ENCODE data around the gene ALDH2. TPM values are rescaled to one million over a fixed set of nuclear protein-coding genes. Genes with fewer than 3 reads are reported as not detected.

Gene ALDH2
- total and polyA plus RNA-seq, 9 of the 15 experiments (the other 6 are each of a cell fraction or from before 2014, with no cell fraction given) = 1.9 to 22.5 (median 12.2) TPM

DNA sequence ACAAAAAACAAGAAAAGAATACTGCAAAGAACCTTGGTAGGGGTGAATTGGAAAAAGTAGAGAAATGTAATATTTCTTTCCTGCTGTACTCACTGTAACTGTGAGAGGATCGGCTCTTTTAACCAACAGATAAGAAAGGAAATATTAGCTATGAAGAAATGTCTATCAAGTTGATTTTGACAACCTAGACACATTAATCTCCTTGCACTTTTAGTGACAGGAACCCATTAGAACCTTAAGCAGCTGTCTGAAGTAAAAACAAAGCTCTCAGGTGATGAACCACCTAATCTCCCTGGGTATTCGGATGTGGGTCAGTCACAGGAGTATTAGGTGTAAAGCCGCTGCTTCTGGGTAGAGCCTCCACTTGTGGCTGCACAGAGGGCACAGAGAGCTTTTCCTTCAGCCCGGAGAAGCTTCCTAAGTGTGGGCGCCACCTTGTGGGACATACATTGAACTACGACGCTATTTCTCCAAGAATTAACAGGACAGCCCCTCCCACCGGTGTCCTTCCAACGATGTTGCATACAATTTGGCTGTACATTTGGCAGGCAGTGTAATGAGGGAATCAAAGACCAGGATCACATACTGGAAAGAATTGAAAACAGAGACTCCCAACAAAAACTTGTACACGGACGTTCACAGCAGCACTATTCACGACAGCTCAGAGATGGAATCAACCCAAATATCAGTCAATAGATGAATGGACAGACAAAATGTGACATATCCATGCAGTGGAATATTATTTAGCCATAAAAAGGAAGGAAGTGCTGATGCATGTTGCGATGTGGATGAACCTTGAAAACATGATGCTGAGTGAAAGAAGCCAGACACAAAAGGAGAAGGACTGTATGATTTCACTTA lies 46.4 kb downstream of the ALDH2 start (continued):
- TF ChIP-seq, protein P1, sequence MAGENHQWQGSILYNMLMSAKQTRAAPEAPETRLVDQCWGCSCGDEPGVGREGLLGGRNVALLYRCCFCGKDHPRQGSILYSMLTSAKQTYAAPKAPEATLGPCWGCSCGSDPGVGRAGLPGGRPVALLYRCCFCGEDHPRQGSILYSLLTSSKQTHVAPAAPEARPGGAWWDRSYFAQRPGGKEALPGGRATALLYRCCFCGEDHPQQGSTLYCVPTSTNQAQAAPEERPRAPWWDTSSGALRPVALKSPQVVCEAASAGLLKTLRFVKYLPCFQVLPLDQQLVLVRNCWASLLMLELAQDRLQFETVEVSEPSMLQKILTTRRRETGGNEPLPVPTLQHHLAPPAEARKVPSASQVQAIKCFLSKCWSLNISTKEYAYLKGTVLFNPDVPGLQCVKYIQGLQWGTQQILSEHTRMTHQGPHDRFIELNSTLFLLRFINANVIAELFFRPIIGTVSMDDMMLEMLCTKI (IDR thresholded peaks at IDR 0.05; ENCODE audit: partially characterized antibody) = no peak
- TF ChIP-seq SRF (CRISPR knock-in tag; IDR thresholded peaks at IDR 0.05) (no peak), ARID2 (IDR thresholded peaks at IDR 0.05) (peak; percentile 76; the same call in 1 of the 2 replicates), GTF2F1 (IDR thresholded peaks at IDR 0.05; ENCODE audit: low read depth, low read length) (no peak), ZNF197 (CRISPR knock-in tag; IDR thresholded peaks at IDR 0.05; ENCODE audit: low read depth) (no peak), HDAC1 (IDR thresholded peaks at IDR 0.05) (no peak), NR2C2 (CRISPR knock-in tag; IDR thresholded peaks at IDR 0.05) (no peak), NR2C2 (tag; IDR thresholded peaks at IDR 0.05) (no peak), KDM5B (IDR thresholded peaks at IDR 0.05; ENCODE audit: insufficient replicate concordance, low read depth, low read length) (no peak), TCF7L2 (IDR thresholded peaks at IDR 0.05; ENCODE audit: low read depth, low read length) (no peak), NR2C1 (IDR thresholded peaks at IDR 0.05) (no peak), NR2C1 (tag; IDR thresholded peaks at IDR 0.05) (no peak), CTBP1 (IDR thresholded peaks at IDR 0.05; ENCODE audit: borderline replicate concordance) (0 out of 2 replicates have a peak, but pooled peaks have one; percentile 28), CC2D1A (IDR thresholded peaks at IDR 0.05) (peak; percentile 63; the same call in 1 of the 2 replicates), FOXJ3 (CRISPR knock-in tag; IDR thresholded peaks at IDR 0.05) (no peak), TBL1XR1 (IDR thresholded peaks at IDR 0.05; ENCODE audit: low read length in 2 of 2) (no peak; a peak in 1 of 4 replicates)
- TF ChIP-seq, protein P2, sequence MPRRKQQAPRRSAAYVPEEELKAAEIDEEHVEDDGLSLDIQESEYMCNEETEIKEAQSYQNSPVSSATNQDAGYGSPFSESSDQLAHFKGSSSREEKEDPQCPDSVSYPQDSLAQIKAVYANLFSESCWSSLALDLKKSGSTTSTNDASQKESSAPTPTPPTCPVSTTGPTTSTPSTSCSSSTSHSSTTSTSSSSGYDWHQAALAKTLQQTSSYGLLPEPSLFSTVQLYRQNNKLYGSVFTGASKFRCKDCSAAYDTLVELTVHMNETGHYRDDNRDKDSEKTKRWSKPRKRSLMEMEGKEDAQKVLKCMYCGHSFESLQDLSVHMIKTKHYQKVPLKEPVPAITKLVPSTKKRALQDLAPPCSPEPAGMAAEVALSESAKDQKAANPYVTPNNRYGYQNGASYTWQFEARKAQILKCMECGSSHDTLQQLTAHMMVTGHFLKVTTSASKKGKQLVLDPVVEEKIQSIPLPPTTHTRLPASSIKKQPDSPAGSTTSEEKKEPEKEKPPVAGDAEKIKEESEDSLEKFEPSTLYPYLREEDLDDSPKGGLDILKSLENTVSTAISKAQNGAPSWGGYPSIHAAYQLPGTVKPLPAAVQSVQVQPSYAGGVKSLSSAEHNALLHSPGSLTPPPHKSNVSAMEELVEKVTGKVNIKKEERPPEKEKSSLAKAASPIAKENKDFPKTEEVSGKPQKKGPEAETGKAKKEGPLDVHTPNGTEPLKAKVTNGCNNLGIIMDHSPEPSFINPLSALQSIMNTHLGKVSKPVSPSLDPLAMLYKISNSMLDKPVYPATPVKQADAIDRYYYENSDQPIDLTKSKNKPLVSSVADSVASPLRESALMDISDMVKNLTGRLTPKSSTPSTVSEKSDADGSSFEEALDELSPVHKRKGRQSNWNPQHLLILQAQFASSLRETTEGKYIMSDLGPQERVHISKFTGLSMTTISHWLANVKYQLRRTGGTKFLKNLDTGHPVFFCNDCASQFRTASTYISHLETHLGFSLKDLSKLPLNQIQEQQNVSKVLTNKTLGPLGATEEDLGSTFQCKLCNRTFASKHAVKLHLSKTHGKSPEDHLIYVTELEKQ (CRISPR knock-in tag; IDR thresholded peaks at IDR 0.05) = no peak
- TF ChIP-seq, protein P3, sequence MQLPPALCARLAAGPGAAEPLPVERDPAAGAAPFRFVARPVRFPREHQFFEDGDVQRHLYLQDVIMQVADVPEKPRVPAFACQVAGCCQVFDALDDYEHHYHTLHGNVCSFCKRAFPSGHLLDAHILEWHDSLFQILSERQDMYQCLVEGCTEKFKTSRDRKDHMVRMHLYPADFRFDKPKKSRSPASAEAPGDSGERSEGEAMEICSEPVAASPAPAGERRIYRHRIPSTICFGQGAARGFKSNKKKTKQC (CRISPR knock-in tag; IDR thresholded peaks at IDR 0.05) = no peak
- TF ChIP-seq, protein P4, sequence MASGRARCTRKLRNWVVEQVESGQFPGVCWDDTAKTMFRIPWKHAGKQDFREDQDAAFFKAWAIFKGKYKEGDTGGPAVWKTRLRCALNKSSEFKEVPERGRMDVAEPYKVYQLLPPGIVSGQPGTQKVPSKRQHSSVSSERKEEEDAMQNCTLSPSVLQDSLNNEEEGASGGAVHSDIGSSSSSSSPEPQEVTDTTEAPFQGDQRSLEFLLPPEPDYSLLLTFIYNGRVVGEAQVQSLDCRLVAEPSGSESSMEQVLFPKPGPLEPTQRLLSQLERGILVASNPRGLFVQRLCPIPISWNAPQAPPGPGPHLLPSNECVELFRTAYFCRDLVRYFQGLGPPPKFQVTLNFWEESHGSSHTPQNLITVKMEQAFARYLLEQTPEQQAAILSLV (tag; IDR thresholded peaks at IDR 0.05) = no peak
- TF ChIP-seq, protein P5, sequence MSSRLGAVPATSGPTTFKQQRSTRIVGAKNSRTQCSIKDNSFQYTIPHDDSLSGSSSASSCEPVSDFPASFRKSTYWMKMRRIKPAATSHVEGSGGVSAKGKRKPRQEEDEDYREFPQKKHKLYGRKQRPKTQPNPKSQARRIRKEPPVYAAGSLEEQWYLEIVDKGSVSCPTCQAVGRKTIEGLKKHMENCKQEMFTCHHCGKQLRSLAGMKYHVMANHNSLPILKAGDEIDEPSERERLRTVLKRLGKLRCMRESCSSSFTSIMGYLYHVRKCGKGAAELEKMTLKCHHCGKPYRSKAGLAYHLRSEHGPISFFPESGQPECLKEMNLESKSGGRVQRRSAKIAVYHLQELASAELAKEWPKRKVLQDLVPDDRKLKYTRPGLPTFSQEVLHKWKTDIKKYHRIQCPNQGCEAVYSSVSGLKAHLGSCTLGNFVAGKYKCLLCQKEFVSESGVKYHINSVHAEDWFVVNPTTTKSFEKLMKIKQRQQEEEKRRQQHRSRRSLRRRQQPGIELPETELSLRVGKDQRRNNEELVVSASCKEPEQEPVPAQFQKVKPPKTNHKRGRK (tag; IDR thresholded peaks at IDR 0.05) = no peak

All from K562 (cell line).